Fibroblast of peridontal ligament (primary cell): ENCODE data around the gene CNOT11.

ENCODE experiments used
- DNase-seq: peaks from one replicate; pipeline ENCODE4 v3.0.0-alpha.2; 2010; ENCODE audit errors: extremely low read depth

CNOT11 gene

DNA sequence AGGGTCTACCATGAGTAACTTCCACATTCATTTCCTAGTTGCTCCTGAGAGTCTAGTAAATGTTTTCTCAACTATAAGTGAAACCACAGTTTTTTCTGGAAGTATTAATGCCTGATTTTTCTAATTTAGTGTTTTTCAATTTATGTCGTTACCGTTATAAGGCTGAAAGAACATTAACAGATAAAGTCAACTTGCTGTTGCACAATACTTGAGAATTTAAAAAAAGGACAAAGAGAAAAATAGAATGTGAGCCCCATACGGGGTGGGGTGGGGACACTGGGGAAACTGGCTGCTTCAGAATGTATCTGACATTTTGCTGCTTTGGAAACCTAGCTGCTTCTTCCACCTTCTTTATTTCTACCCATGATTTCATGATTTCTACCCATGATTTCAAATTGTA lies 26.2 kb downstream of the CNOT11 start:
- no peak for DNase-seq

DNA sequence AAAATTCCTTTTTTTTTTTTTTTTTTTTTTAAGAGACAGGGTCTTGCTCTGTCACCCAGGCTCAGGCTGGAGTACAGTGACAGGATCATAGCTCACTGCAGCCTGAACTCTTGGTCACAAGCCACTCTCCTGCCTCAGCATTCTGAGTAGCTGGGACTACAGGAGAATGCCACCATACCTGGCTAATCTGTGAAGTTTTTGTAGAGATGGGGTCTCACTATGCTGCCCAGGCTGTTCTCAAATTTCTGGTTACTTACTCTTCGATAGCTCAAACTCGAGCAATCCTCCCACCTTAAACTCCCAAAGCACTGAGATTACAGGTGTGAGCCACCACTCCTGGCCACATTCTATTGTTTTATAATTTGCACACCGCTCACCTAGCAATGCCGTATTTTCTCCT lies 28.8 kb downstream of the CNOT11 start:
- DNase-seq = no peak

GRCh38 chr2:101282980-101283379 lies 30.3 kb downstream of the CNOT11 start:
- no peak for DNase-seq

- no peak for DNase-seq
These were observed 34.0 kb downstream of the CNOT11 start for GRCh38 chr2:101286684-101287083.

- DNase-seq = no peak
These were observed 34.6 kb downstream of the CNOT11 start for GRCh38 chr2:101287303-101287702.

- no peak for DNase-seq
These were observed 38.0 kb downstream of the CNOT11 start for GRCh38 chr2:101290711-101291110.

GRCh38 chr2:101291973-101292372 lies 39.3 kb downstream of the CNOT11 start:
- no peak for DNase-seq

- no peak for DNase-seq
These were observed 40.9 kb downstream of the CNOT11 start for GRCh38 chr2:101293544-101293943.

- DNase-seq = no peak
These were observed 42.2 kb downstream of the CNOT11 start for GRCh38 chr2:101294861-101295260.

DNA sequence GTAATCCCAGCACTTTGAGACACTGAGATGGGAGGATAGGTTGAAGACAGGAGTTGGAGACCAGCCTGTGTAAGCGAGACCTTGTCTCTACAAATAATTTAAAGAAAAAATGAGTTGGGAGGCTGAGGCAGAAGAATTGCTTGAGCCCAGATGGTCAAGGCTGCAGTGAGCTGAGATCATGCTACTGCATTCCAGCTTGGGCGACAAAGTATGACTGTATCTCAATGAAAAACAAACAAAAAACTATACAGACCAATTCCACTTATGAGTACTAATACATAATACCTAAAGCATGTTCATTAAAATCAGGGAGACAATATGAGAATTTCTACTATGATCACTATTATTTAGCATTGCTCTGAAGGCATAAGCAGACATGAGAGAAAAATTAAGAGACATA lies 43.2 kb downstream of the CNOT11 start:
- DNase-seq = peak; percentile 52

GRCh38 chr2:101296371-101296770 lies 43.7 kb downstream of the CNOT11 start:
- peak; percentile 61 for DNase-seq

DNA sequence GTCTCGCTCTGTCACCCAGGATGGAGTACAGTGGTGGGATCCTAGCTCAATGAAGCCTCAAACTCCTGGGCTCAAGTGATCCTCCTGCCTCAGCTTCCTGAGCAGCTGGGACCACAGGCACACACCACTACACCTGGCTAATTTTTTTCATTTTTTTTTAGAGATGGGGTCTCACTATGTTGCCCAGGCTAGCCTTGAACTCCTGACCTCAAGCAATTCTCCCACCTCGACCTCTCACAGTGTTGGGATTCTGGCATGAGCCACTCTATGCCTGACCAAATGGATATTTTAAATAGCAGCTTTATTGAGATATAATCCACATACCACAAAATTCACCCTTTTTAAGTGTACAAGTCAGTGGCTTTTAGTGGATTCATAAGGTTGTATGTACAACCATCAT lies 44.7 kb downstream of the CNOT11 start:
- DNase-seq = no peak

DNA sequence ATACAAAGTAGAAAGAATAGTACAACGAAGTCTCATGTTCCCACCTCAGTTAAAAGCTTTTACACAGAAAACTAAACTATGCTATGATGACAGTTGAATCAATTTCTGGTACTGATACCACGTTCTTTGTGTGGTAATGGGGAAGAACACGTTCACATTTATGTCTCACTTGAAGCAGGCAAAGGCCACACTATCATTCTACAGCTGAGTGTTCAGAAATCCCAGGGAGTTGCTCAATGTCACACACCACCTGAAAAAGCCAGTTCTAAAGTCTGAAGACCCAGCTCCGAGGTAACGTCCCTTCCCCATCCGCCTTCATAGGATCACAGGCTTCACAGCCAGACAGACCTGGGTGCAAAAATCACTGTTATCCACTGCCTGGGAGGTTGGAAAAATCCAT lies 46.9 kb downstream of the CNOT11 start:
- no peak for DNase-seq

- no peak for DNase-seq
These were observed 47.5 kb downstream of the CNOT11 start for GRCh38 chr2:101300164-101300563.

- DNase-seq = no peak
These were observed 48.1 kb downstream of the CNOT11 start for GRCh38 chr2:101300836-101301235.

GRCh38 chr2:101302016-101302415 lies 49.3 kb downstream of the CNOT11 start:
- DNase-seq = no peak

GRCh38 chr2:101303688-101304087 lies 51.0 kb downstream of the CNOT11 start:
- DNase-seq = no peak

- no peak for DNase-seq
These were observed 52.3 kb downstream of the CNOT11 start for GRCh38 chr2:101305035-101305434.

DNA sequence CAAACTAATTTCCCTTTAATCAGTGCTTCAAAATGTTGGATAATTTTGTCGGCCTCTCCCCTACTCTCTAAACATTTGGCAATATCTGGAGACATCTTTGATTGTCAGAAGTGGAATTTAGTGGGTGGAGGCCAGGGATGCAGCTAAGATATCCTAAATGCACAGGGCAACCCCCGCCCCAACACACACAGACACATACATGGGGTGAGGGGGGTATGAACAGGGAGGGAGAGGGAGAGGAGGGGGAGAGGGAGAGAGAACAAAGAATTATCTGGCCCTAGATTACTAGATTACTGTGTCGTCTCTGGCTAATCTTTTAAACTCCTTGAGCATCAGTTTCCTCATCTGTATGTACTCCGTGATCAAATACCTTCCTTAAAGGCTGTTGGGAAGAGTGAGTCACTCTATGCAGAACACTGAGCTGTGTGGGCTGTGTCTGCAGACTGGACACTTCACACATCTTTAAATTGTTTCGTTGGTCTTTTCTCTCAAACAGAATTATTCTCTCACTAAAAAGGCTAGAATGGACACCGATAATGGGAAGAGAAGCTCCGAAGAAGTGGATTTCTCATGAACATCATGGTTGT lies 52.9 kb downstream of the CNOT11 start:
- DNase-seq = peak; percentile 44

- DNase-seq = no peak
These were observed 53.7 kb downstream of the CNOT11 start for GRCh38 chr2:101306410-101306809.

GRCh38 chr2:101307503-101307902 lies 54.8 kb downstream of the CNOT11 start:
- peak; percentile 17 for DNase-seq

DNA sequence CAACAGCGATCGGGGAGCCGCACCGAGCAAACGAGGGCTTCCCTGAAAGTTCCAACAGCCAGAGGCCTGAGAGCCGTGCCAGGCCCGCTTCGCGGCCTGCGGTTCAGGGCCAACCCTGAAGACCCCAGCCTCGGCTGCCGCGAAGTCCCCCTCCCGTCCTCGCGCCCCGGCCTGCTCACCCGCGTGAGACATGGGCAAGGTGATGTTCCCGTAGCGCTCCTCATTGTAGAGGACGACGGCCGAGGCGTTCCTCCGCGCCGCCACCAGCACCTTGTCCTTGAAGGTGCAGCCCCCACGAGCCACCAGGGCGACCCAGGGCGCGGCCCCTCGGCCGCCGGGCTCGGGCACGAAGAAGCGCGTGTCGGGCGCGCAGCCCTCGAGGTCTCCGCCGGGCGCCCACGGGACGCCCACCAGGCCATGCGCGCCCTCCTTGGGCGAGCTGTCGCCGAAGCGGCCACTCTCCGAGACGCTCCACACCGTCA lies 55.3 kb downstream of the CNOT11 start:
- no peak for DNase-seq

DNA sequence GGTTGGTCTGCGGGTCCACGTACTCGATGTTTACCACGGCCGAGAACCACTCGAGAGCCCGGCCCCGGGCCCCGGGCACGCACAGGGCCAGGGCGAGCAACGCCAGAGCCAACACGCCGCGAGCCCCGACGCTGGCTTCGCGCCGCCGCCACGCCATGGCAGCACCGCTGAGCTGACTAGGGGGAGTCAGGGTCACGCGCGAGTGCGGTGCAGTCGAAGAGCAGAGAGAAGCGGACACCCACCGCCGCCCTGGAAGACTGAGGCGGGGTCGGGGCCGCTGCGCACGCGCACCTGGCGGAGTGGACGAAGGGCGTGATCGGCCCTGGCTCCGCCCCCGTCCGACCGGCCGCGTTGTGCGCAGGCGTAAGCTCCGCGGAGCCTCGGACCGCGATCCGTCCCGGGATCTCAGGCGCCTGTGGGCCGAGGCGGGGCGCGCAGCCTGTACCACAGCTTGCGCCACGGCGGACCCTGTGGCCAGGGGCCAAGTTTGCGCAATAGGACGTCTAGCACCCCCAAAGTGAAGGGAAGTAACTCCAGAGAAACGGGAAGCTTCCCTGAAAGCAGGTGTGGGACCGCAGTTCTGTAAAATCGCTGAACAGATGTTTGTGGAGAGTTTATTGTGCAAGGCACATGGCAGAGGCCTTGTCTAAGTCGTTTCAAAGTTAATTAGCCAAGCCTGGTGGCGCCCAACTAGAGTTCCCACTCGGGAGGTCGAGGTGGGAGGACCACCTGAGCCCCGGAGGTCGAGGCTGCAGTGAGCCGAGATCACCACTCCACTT lies 55.9 kb downstream of the CNOT11 start, which contains the start of gene RNF149:
TSS of gene RNF149 (minus strand) at position 270 of the 779 bp plus-strand sequence. CDS start at position 157, 113 bp downstream.
- peak; percentile 86 for DNase-seq
